HG03108 (cell line): ENCODE measurements around the gene FBXL17.
"Not testable (repeated sequence)": the region's sequence is repeated elsewhere in the genome, so short reads cannot be mapped to it uniquely, and the experiment has no call there.

Experiments
- ATAC-seq: cut with Tn5 transposase; IDR thresholded peaks from one replicate; pipeline ENCODE4 v1.9.1; 2021; ENCODE audit warnings: moderate library complexity; ENCODE audit not compliant: unreplicated experiment

FBXL17 gene

DNA sequence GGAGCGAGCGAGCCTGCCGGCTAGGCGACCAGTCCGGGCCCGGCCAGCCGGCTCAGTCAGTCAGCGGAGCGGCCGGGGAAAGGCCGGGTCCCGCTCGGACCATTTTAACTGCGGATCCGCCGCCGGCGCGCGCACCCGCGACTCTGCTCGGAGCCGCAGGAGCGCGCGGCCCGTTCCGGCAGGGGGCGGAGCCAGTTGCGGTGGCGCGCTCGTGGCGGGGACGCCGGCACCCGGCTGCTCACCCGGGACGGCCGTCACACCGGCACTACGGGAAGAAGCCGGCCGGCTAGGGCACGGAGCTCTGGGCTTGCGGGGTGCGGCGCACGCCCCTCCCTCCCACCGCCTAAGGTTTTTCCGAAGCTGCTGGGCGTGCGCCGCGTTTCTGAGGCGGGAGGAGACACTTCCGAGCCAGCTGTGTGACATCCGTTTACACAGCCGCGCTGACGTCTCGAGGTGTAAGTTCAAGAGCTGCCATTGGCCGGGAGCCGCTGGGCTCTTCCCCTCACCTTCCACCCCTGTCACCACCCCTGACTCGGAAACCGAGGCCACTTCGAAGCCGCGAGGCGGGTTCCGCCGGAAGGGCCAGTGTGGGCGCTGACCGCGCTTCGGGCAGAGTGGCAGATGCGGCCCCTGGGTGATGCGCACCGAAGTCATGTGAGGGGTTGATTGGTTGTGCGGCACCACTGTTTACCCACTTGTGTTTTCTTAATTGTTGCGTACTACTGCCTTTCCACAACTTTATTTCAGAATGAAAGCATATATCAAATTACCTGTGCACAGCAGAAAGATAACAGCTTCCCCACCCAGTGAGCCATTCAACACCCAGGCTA, at the start of gene FBXL17:
Gene FBXL17 (minus strand): TSS at position 145 of the 830 bp plus-strand sequence.
- peak; percentile 66 for ATAC-seq

DNA sequence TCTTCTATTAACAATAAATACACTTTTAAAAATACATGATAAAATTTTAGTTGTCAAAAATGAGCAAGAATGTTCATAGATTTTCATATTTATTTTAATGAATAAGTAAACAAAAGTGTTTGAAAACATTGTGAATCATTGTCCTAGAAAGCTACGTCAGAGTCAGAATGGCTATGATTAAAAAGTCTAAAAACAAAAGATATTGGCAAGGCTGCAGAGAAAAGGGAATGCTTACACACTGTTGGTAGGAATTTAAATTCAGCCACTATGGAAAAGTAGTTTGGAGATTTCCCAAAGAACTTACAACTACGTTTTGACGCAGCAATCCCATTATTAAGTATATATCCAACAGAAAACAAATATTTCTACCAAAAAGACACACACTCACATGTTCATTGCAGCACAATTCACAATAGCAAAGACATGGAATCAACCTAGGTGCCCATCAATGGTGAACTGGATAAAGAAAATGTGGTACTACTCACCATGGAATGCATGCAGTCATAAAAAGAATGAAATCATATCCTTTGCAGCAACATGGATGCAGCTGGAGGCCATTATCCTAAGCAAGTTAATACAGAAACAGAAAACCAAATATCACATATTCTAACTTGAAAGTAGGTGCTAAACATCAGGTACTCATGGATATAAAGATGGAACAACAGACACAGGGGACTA, 49.2 kb upstream of the FBXL17 start:
- no peak for ATAC-seq

DNA sequence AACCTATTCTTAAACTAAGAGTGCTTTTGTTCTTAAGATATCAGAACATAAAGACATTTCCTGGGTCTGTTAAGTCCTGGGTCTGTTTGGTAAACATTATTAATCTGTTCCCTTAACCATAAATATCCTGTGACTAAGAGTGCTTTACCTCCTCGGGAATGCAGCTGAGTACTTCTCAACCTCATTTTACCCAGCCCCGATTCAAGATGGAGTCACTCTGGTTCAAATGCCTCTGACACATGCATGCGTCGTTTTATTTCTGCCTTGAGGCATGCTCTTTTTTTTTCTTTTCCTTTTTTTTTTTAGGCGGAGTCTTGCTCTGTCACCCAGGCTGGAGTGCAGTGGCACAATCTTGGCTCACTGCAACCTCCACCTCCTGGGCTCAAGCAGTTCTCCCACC, 39.8 kb upstream of the FBXL17 start:
- ATAC-seq: no peak

DNA sequence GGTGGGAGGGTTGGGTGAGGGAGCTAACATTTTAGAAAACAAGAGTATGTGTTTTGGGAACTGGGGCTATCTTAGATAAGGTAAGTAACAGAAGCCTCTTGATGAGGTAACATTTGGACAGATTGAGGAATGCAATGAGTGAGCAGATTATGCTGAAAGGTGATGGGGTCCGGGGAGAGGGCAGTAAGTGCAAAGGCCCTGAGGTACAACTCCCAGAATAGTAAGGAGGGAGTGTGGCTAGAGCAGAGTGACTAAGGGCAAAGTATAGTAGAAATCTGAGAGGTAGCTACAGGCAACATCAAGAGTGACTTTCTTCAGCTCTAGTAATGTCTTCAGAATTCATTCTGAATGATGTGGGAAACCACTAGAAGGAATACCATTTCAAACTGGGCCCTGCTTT, 38.9 kb upstream of the FBXL17 start:
- ATAC-seq: no peak

DNA sequence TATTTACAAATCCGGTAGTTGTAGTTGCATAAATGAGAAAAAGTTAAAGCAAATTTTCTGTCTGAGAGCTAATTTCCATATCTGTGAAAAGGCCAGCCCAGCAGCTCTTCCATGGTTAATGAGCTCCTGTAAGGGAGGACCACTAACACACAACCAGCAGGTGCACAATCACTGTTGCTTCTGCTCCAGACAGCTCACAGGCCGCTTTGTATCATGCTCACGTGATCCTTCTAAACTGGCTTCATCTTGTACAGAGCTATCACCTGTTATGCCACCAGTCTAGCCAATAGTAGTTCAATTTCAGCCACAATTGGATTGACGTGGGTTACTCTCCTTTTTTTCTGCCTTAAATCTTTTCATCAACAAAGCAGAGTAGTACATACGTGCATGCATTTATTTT, 38.3 kb upstream of the FBXL17 start:
- no peak for ATAC-seq

DNA sequence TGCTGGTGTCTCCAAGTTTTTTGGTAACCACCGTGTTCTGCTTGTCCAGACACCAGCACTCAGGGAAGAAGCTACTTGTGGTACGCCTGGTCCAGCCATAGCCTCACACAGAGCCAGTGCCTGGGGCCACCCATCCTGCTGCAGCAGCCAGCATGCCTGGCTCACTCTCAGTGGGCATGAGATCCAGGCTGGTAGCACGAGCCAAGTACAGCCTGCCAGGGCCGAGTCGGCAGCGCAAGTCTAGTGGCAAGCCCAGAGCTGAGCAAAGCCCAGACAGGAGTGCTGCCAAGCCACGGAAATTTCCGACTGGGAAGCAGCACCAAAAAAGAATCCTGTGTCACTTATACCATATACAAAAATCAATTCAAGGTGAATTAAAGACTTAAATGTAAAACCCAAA, 36.3 kb upstream of the FBXL17 start:
- ATAC-seq: no peak

DNA sequence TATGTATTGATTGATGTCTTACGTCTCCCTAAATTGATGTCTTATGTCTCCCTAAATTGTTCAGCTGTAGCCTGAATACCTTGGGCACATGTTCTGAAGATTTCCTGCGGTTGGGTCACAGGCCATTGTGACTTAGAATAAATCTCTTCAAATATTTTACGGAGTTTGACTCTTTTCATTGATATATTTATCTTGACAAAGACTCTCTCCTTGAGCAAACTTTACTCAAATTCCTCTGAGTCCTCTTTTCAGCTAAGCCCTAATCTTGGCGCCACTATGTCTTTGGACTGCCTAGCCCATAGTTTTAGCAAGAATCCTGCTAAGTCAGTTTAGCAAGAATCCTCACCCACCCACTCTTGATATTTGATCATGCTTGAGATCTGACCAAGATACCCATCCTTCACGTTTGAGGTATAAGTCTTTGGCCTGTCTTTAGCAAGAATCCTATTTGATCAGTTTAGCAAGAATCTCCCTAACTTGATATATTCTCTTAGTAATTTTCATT, 35.3 kb upstream of the FBXL17 start:
- no peak for ATAC-seq

DNA sequence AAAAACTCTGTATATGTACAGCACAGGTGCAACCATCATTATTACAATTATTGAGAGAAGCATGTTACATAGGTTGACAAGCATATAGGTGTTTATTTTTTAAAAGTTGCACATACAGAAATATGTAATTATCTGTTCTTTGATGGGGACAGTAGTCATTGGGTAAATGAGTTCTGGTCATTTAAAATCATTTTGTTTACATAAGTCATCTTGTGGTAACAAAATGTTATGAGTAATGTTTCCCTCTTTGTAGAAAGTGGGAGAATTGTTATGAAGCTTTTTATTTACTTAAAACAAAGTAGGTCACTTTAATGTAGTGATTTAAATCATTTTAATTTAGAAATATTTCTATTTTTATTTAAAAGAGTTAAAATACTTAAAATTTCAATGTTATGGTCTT, 33.8 kb upstream of the FBXL17 start:
- no peak for ATAC-seq

DNA sequence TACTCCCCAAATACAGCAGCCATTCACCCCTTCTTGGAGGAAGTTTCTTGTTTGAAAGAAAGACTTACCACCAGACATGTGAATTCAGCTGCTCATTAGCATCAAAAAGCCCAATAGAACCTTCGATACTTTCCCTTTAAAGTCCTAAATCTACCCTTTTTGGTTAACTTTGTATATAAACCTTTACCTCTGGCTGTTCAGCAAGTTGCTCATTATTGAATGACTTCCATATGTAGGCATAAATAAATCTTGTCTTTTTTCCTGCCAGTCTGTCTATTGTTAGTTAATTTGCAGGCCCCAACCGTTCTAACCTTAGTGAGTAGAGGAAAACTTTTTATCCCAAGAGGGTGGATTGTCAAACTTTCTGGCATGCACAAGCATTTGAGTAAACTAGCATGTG, 27.9 kb upstream of the FBXL17 start:
- ATAC-seq: no peak

DNA sequence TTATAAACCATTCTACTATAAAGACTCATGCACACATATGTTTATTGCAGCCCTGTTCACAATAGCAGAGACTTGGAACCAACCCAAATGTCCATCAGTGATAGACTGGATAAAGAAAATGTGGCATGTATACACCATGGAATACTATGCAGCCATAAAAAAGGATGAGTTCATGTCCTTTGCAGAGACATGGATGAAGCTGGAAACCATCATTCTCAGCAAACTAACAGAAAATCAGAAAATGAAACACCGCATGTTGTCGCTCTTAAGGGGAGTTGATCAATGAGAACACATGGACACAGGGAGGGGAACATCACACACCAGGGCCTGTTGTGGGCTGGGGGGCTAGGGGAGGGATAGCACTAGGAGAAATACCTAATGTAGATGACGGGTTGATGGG, 23.3 kb upstream of the FBXL17 start:
- ATAC-seq: not testable (repeated sequence)

DNA sequence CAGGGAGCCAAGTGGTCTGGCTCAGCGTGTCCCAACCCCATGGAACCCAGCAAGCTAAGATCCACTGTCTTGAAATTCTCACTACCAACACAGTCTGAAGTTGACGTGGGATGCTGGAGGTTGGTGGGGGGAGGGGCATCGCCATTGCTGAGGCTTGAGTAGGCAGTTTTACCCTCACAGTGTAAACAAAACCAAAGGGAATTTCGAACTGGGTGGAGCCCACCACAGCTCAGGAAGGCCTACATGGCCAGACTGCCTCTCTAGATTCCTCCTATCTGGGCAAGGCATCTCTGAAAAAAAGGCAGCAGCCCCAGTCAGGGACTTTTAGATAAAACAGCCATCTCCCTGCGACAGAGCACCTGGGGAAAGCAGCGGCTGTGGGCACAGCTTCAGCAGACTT, 17.1 kb upstream of the FBXL17 start:
- ATAC-seq: no peak

DNA sequence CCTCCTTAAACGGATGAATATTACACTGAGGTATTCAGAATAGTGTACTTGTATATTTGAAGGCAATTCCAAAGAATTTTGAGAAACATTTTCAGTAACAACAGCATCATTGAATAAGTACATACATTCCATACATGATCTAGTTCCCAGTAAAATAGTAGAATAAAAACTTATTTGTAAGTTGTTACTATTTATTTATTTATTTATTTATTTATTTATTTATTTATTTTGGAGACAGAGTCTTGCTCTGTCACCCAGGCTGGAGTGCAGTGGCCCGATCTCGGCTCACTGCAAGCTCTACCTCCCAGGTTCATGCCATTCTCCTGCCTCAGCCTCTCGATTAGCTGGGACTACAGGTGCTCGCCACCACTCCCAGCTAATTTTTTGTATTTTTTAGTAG, 14.9 kb upstream of the FBXL17 start:
- ATAC-seq: not testable (repeated sequence)

DNA sequence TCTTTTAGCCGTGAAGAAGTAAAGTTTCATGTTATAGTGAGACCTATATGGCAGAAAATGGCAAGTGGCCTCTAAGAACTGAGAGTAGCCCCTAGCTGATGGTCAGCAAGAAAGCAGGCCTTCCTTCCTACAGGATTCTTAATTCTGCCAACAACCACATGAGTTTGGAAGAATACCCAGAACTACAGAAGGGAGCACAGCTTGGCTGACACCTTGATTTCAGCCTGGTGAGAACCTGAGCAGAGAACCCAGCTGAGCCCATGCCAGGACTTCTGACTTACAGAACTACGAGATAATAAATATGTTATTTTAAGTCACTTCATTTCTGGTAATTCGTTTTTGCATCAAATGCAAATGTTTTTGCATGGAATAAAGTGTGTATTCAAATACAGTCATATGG, 5.9 kb upstream of the FBXL17 start:
- ATAC-seq: no peak

DNA sequence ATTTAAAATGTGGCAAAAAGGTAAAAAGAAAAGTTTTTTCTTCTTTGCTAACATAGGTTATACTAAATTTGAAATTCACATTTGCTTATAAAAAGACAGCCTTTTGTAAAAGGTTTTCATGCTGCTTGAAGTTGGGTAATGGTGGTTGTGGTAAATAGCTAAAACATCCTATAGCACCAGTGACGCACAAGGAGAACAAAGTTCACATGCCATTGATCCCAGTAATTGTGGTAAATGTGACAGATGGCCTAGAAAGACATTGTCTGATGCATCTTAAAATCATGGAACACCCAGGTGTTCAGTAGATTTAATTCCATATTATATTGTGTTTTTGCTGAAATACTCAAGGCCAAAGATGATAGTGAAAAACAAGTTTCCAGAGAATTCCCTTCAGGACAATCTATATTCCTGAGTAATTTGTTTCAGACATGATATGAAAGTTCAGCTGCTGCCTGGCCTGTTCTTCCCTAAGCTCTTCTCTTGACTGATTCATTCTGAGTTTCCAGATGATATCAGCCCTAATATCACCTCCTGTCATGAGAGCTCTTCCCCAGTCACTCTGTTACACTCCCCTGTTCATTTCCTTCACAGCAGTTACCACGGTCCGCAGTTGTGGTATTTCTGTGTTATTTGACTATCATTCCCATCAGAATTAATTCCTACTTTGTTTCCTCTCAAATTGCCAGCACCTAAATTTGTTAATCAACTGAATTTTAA, 4.6 kb upstream of the FBXL17 start:
- no peak for ATAC-seq

DNA sequence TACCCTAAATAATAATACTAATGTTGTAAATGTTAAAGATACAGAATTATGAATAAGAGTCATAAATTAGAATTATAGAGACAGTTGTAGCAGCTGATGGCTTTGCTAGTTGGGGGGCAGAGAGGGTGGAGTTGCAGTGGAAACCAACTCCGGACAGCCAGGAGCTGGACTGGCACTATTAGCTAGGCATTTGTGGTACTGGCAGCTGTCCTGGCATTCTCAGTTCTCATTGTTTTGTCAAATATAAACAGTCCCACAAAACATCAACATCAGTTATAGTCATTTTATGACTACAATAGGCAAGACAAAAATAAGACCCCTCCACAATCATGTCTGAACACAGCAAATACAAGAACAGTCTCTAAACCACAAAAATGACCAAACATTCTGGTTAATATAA, 2.8 kb upstream of the FBXL17 start:
- ATAC-seq: no peak

DNA sequence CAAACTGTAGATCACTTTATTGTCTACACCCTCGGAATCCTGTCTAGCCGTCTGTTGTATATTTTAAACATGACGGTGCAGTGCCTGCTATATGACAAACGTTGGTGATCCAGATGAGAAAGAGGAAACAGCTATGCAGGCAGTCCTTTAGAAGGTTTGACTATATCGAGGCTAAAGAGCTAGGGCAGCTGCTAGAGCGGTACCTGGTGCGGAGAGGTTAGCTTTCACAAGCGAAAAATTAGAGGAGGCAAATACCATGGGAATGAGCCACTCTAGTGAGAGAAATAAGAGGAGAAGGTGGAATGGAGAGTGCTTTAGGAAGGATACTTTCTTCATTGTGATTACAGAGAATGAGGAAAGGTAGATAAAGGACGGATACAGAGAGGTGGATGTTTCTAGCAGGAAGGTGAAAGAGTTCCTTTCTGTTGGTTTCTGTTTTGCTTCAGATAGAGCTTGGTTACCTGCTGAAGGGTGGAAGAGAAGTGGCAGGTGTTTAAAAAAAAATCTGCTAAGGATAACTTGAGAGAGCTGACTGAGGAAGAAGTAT, 959 bp upstream of the FBXL17 start:
- ATAC-seq: no peak

DNA sequence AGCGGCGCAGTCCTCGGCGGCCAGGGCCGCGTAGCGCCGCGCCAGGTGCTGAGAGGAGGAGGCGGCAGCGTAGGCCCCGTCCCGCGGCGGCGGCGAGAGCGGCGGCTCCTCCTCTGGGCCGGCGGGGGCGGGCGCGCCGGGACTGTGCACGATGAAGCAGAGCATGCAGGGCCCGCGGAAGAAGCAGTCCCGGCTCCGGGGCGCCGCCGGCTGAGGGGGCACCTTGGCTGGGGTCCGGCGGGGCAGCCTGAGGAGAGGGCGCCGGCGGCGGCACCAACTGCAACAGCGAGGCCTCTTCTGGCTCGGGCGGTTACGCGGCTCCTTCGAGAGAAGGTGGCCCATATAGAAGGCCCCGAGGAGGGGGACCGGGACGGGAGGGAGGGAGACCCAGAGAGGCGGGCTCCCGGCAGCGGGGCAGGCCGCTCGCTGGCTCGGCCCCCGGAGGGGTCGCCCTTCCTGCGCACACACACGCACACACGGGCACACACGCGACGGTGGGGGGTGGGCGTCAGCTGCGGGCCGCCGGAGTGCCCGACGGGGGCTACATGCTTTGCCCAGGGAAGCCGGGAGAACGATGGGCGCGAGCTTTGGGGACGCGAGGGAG, 446 bp downstream of the FBXL17 start:
- ATAC-seq: peak; percentile 40

DNA sequence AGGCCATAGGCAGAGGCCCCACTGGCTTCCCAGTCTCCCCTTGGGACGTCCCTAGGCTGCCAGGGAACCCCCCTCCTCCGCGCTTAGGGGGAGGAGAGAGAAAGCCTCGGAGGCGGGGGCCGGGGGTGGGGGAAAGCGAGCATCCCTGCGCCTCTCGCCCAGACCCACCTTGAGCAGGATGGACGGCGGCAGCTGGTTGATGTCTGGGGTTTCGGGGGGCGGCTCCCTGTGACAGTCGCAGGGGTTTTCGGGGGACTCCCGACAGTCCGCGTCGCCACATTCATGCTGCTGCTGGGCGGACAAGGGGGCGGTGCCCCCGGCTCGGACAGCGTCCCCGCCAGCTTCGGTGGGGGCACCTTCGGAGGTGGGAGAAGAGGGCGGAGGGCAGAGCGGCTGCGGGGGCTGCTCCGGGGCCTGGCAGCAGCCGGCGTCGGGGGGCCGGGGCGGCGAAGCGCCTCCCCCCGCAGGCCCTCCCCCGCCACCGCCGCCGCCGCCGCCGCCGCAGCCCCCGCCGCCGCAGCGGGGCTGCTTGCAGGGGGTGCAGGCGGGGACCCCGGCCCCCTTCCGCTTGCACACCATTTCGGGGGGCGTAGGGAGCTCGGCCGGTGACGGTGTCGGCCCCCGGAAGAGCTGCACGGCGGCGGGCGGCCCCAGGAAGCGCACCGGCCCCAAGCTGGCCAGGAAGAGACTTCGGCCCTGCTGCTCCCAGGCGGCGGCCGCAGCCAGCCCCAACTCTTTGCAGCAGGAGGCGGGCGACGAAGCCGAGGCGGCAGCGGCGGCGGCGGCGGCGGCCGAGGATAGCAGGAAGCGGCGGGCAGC, 1.2 kb downstream of the FBXL17 start:
- peak; percentile 31 for ATAC-seq

DNA sequence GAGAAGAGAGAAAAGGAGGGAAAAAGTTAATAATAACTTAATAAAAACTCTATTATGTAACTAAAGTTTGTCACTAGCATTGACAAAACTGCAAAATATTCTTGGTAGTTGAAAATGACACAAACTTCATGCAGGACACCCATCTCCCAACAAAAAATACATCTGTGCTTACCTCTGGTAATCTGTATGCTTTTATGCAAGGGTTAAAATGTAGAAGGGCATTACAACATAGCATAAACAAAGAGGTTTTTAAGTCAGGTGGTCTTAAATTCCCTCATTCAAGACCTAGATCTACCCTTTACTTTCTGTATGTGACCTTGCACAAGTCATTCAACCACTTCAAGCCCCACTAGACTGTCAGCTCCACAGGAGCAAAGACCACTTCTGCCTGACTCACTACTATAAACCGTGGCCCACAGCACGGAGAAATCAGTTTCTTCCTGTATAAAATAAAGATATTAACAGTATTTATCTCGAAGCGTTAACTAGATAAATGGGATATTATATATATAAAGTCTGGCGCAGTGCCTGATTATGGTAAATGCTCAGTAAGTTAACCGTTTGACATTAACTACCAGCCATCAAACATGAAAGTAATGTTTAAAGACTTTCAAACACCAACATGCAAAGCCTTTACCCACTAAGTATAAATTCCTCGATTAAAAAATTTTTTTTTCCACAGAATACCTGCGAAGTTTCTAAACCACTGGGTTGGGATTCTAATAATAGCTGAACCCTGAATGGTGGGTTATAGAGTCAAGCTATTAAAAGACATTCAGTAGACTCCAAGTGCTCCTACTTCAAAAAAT, 2.0 kb downstream of the FBXL17 start:
- ATAC-seq: no peak
